Cardiac muscle cell (in vitro differentiated cells and primary cell): ENCODE data around the gene ZMYND10. TPM values are rescaled to one million over a fixed set of nuclear protein-coding genes. Genes with fewer than 3 reads are reported as not detected.

Experiments
- DNase-seq, 2 donors: peaks; one replicate each; pipeline versions ENCODE4 v3.0.0 to v3.0.0-alpha.2; 2010 to 2017; ENCODE audit warnings: low read depth in 1 of 2, low spot score in 1 of 2
- H3K27ac ChIP-seq: fragments of 200-600 bp; sonication (generic); 2 replicates; pipeline ENCODE4 v1.5.1; 2016
- H3K27me3 ChIP-seq: fragments of 200-600 bp; sonication (generic); 2 replicates; pipeline ENCODE4 v1.6.0; 2016; ENCODE audit warnings: control low read depth
- H3K36me3 ChIP-seq: fragments of 200-600 bp; sonication (generic); 2 replicates; pipeline ENCODE4 v1.5.1; 2016; ENCODE audit warnings: control low read depth
- H3K4me1 ChIP-seq: fragments of 200-600 bp; sonication (generic); 2 replicates; pipeline ENCODE4 v1.8.1; 2017; ENCODE audit warnings: low read depth, mild to moderate bottlenecking, mixed run types
- H3K4me3 ChIP-seq: fragments of 200-600 bp; sonication (generic); 2 replicates; pipeline ENCODE4 v1.5.1; 2016; ENCODE audit warnings: mild to moderate bottlenecking
- H3K9me3 ChIP-seq: fragments of 200-600 bp; sonication (generic); 2 replicates; pipeline ENCODE4 v1.5.1; 2017; ENCODE audit warnings: low read depth, mild to moderate bottlenecking, control low read depth
- polyA plus RNA-seq: library from polyadenylated mRNA; unstranded; fragments of >200 nt; fragmentation: Nextera tagmentation; extraction: Ambion mirVana; gene quantifications from 2 replicates; pipeline ENCODE4 v1.2.1, GENCODE V29; 2016
- total RNA-seq: library from RNA; depleted of rRNA; stranded (reverse); fragments of >200 nt; gene quantifications from 2 replicates; pipeline ENCODE4 v1.2.3, GENCODE V29; 2016
- TF ChIP-seq, protein P1 (sequence below): IDR thresholded peaks from 2 replicates; pipeline ENCODE4 v1.5.1; 2012; ENCODE audit warnings: low read depth, mild to moderate bottlenecking, low read length

The ZMYND10 gene
- total RNA-seq = 0.56 and 2.8 TPM in 2 replicates
- polyA plus RNA-seq = 1.3 and 1.8 TPM in 2 replicates

DNA sequence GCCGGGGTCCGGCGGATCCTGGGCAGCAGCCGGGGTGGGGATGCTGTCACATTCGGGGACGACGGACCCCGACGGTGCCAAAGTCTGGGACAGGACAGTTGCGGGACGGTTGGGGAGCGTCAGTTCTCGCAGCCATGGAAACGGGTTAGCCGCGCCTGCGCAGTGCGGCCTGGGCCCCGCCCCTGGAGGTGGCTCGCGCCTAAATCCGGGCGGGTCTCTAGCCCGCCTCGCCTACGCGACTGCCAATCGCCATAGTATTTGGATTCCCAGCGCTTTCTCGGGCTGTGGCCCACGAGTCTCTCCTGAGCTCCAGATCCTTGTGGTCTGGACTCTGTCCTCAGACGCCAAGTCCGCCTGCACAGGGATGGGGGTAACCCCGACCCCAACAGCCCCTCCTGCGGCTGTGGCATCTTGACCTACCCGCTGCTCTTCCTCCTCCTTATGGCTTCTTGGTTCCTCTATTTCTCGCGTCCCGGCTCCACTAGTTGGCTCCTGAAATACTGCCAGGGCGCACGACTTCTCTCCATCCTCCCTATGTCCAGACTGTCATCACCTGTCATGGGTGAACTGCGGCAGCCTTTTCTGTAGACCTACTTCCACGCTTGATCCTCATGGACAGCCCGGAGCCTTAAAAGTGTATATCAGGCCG lies at the start of gene ZMYND10:
TSS of gene ZMYND10 (minus strand) at position 147 of the 649 bp plus-strand sequence. CDS start 153 bp downstream, outside the sequence.
- TF ChIP-seq, protein P1, sequence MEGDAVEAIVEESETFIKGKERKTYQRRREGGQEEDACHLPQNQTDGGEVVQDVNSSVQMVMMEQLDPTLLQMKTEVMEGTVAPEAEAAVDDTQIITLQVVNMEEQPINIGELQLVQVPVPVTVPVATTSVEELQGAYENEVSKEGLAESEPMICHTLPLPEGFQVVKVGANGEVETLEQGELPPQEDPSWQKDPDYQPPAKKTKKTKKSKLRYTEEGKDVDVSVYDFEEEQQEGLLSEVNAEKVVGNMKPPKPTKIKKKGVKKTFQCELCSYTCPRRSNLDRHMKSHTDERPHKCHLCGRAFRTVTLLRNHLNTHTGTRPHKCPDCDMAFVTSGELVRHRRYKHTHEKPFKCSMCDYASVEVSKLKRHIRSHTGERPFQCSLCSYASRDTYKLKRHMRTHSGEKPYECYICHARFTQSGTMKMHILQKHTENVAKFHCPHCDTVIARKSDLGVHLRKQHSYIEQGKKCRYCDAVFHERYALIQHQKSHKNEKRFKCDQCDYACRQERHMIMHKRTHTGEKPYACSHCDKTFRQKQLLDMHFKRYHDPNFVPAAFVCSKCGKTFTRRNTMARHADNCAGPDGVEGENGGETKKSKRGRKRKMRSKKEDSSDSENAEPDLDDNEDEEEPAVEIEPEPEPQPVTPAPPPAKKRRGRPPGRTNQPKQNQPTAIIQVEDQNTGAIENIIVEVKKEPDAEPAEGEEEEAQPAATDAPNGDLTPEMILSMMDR = no peak
- Histone ChIP-seq H3K27ac (no peak within 1 kb of the TSS), H3K4me1 (peaks cover 8% of the 10 kb centered on the region), H3K4me3 (peak within 1 kb of the TSS; percentile 42), H3K27me3 (peaks cover 46% of the 10 kb centered on the region), H3K9me3 (no peaks in the 10 kb centered on the region), H3K36me3 (no peaks in the 10 kb centered on the region)
- peak; percentile 63 to 68 for DNase-seq

DNA sequence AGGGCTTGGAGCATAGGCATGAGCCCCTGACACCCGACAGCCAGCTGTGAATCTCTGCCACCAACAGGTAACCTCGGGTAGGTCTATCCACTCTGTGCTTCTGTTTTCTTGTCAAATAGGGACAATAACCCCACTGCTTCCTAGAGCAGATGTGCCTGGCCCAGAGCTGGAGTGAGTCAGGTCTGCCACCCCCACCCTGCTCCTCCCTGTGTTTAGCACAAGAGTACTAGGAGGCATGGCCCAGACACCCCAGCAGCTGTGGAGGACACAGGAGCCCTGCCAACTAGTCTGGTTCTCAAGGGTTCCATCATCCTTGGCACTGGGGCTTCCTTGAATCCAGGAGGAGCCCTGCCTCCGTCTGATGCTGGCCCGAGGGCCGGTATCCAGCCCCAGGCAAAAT lies 47.5 kb upstream of the ZMYND10 start:
- Histone ChIP-seq H3K27ac (no peak overlapping the region), H3K4me3 (no peak overlapping the region), H3K9me3 (no peaks in the 10 kb centered on the region), H3K27me3 (no peaks in the 10 kb centered on the region), H3K4me1 (no peaks in the 10 kb centered on the region), H3K36me3 (no peaks in the 10 kb centered on the region)
- no peak for DNase-seq
- TF ChIP-seq, protein P1 = no peak

DNA sequence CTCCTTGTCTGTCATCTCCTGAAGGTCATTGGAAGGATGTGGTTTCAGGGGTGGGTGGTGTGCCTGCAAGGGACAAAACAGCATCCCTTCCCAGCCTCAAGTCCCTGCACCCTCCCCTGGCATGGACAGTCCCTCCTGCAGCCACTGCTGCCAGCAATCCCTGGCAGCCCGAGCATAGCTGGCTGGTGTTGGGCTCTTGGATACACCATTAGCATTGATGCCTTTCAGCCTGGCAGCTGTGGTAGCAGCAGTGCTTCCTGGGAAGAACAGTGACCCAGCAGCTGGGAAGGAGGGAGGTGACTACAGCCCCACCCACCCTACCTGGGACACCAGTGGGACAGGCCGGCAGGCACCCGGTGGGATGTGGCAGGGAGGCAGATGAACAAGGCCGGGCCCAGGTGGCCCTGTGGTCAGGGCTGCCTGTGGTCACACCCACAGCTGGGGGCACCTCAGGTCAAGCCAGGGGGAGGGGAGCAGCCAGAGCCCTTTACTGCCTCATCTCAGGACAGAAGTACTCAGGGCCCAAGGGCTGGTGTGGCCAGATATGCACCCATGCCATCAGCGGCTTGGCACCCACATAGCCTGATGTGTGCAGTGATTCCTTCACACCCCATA lies 46.7 kb upstream of the ZMYND10 start:
- Histone ChIP-seq H3K4me3 (no peak overlapping the region), H3K27me3 (no peaks in the 10 kb centered on the region), H3K9me3 (no peaks in the 10 kb centered on the region), H3K27ac (no peak overlapping the region), H3K36me3 (no peaks in the 10 kb centered on the region), H3K4me1 (no peaks in the 10 kb centered on the region)
- TF ChIP-seq, protein P1 = no peak
- DNase-seq = no peak

DNA sequence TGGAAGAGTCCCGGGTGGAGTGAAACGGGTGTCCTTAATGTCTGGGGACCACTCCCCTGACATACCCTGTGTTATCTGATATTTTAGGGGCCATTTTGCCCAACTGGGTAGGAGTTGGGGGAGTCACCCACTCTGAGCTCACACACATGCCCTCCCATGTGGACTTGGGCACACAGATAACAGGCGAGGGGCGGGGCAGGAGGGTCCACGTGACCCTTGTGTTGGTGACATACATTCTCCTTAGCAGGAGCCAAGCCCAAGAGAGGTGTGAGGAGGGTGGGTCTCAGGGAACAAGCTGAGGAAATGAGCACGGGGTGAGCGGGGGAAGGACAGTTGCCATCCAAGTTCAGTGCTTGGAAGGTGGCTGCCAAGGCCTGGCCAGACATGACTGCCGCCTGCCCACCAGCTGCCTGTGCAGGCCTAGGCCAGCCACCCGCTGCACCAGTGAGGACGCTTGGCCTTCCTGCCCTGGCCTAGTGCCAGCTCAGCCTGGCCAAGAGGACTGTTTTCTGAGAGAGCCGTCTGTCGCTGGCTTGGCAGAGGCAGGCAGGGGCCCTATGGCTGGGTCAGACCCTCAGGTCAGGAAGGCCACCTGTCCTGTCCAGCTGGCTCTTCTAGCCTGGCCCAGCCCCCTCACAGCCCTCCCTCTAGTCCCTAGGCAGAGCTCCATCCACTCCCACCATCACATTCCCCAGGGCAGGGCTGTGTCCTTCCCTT lies 45.1 kb upstream of the ZMYND10 start:
- no peak overlapping the region for H3K4me3 ChIP-seq
- no peaks in the 10 kb centered on the region for H3K27me3 ChIP-seq
- DNase-seq = no peak
- H3K27ac ChIP-seq = no peak overlapping the region
- H3K9me3 ChIP-seq = no peaks in the 10 kb centered on the region
- no peaks in the 10 kb centered on the region for H3K4me1 ChIP-seq
- no peaks in the 10 kb centered on the region for H3K36me3 ChIP-seq
- TF ChIP-seq, protein P1 = no peak

DNA sequence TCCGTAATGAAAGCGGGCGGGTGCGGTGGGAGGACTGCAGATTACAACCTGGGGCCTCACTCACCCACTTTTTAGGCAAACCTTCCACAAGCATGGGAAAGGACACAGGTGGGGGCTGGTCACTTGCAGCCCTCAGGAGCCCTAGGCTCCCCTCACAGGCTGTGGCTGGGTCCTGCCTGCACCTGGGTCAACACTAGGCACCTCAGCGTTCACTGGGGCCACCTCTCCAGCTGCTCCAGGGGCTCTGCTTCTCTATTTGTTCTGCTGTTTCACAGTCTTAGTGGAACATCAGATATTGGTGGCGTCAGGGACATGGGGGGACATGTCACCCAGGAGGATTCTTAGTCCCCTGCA lies 43.9 kb upstream of the ZMYND10 start:
- no peak overlapping the region for H3K4me3 ChIP-seq
- TF ChIP-seq, protein P1 = no peak
- no peaks in the 10 kb centered on the region for H3K27me3 ChIP-seq
- no peaks in the 10 kb centered on the region for H3K9me3 ChIP-seq
- no peak for DNase-seq
- H3K4me1 ChIP-seq = no peaks in the 10 kb centered on the region
- H3K36me3 ChIP-seq = no peaks in the 10 kb centered on the region
- no peak overlapping the region for H3K27ac ChIP-seq
